Loucy (cell line): ENCODE measurements around the gene EFNA5.

Experiments used
- CTCF ChIP-seq: fragments of 200-600 bp; sonication (generic); conservative IDR thresholded peaks from 2 replicates; pipeline ENCODE4 v1.5.1; 2014; ENCODE audit warnings: mild to moderate bottlenecking, antibody characterized with exemption, low read length
- EZH2phosphoT487 ChIP-seq: fragments of 200-600 bp; IDR thresholded peaks from 2 replicates; pipeline ENCODE4 v1.6.1; 2018; ENCODE audit warnings: antibody characterized with exemption, mild to moderate bottlenecking, moderate library complexity, borderline replicate concordance

GRCh38 chr5:107331882-107332281, 338.9 kb downstream of the EFNA5 start:
- no peak for TF ChIP-seq EZH2phosphoT487
- no peak for TF ChIP-seq CTCF
